Stimulated activated memory B cell treated with anti-CD40 and anti-IgM and Interleukin-4, amounts not matched to agents 10 μg/mL and 1 μg/mL and 100 μg/mL, for 72 hours (primary cell): ENCODE data around the gene FBRS.
A peak's percentile ranks its signal among the peaks of the same experiment; 100 is the strongest.
"Not testable (repeated sequence)": the region's sequence is repeated elsewhere in the genome, so short reads cannot be mapped to it uniquely, and the experiment has no call there.

Source experiments
- ATAC-seq: fragments of 150-1000 bp; cut with Tn5 transposase; 2 replicates; pipeline ENCODE4 v1.10.0; 2021
- H3K27ac Mint-ChIP-seq: one replicate; pipeline ENCODE4 v1.8.0; 2022; ENCODE audit warnings: mild to moderate bottlenecking, mixed read lengths
- H3K27me3 Mint-ChIP-seq: one replicate; pipeline ENCODE4 v1.8.0; 2022; ENCODE audit warnings: mixed read lengths
- H3K36me3 Mint-ChIP-seq: one replicate; pipeline ENCODE4 v1.8.0; 2022; ENCODE audit warnings: mixed read lengths
- H3K4me1 Mint-ChIP-seq: one replicate; pipeline ENCODE4 v1.8.0; 2022; ENCODE audit warnings: mixed read lengths
- H3K4me3 Mint-ChIP-seq: one replicate; pipeline ENCODE4 v1.8.0; 2022; ENCODE audit warnings: mild to moderate bottlenecking, moderate library complexity, mixed read lengths
- H3K9me3 Mint-ChIP-seq: one replicate; pipeline ENCODE4 v1.8.0; 2022; ENCODE audit warnings: mixed read lengths

FBRS gene

DNA sequence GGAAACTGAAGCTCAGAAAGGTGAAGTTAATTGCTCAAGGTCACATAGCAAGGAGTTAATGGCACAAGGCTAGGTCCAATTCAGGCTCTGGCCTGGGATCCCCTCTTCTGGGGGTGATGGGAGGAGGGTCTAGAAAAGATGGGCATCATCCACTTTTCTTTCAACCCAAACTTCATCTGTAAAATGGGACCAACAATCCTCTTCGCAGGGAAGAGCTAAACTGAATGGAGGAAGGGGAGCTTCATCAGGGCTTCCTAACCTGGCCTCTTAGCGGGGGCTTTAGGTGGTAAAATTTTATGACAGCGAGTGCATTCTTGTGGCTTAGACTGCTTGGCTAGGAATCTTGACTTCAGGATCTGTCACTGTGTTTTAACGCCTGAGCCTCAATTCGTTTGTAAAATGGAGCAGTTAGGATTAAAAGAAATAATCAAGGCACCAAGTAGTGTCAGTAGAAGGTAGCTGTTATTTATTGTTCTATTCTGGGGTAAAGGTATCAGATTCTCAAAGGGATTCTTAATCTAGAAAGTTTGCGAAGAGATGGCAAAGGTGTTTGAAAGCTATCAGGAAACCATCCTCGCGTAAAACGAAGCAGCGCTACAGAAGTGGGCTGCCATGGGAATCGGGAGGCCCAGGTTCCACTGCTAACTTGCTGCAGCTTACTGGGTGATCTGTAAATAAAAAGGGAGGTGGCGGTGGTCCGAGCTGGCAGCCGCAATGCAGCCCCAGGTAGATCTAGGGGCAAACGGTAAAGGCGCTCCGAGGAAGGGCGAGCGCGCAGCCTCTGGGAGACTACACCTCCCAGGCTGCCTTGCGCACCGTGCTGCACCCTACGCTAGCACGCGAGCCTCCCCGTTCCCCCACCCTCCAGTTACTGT, 39.3 kb downstream of the FBRS start:
- Mint-ChIP-seq H3K4me1 (peaks cover 38% of the 10 kb centered on the region), H3K4me3 (peak overlapping the region; percentile 93), H3K36me3 (peaks cover 23% of the 10 kb centered on the region), H3K27me3 (no peaks in the 10 kb centered on the region), H3K27ac (peak overlapping the region; percentile 99), H3K9me3 (no peaks in the 10 kb centered on the region)
- ATAC-seq = peak; percentile 96

DNA sequence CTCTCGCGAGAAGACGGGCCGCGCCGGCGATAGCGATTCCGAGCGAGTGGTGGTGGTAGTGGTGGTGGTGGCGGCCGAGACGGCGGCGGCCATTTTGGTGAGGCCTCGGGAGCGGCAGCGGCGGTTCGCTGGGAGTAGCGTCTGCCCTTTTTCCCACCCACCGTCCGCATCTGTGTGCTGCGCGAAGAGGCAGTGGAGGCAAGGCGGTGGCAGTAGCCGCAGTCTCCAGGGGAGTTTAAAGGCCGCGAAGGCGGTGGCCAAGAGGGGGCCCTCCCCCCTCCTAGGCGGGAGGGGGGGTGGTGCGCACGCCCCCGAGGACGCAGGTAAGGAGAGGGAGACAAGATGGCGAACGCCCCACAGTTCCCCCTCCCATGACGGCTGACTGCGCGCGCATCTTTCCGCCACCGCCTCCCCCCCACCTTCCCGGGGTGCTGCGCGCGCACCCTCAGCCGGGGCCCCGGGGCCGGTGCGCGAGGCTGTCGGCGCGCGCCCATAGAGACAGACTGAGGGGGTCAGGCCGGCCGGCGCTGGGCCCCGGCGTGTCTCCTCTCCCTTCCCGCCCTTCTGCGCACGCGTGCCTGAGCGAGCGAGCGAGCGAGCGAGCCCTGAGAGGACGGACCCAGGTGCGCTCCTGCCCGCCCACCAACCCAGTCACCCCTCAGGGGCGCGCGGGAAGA, 40.0 kb downstream of the FBRS start:
- H3K27ac Mint-ChIP-seq = peak overlapping the region; percentile 99
- peak; percentile 88 for ATAC-seq
- H3K27me3 Mint-ChIP-seq = no peaks in the 10 kb centered on the region
- peak overlapping the region; percentile 93 for H3K4me3 Mint-ChIP-seq
- no peaks in the 10 kb centered on the region for H3K9me3 Mint-ChIP-seq
- H3K36me3 Mint-ChIP-seq = peaks cover 31% of the 10 kb centered on the region
- peaks cover 42% of the 10 kb centered on the region for H3K4me1 Mint-ChIP-seq

DNA sequence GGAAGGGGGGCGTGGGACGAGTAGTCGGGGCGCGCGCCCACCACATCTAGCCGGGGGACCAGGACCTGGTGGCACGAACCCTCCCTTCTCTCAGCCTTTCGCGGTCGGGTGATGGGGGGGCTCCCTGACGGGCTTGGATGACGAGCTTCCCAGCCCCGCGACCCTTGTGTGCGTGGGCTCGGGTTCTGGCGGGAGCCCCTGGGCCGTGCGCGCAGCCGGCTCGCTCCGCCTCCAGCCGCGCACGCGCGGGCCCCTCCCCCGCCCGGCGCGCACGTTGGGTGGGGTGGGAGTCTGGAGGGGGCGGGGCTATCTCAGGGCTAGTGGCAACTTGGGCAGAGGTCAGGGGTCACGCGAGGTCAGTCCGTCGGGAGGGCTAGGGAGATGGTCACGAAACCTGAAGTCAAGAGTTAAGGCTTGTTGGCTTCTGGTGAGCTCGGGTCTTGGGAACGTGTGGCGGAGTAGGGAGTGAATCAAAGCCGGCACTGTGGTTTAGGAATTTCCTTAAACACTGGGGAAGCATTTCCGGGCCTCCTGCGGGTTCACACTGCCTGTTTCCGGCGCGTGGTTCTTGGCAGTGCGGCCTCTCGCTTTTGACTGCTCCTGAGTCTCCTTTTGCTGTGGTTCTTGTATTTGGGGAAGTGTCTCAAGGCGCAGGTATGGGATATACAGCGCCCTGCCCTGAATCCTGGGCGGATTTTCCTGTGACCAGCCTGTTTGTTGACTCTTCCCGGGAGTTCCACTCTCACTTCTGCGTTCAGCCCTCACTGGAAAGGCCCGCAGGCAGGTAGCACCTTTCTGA, 40.8 kb downstream of the FBRS start, which contains the start of gene SRCAP:
SRCAP (plus strand) TSS at position 356 of the 799 bp plus-strand sequence. CDS start 1,654 bp downstream, outside the sequence.
- Mint-ChIP-seq H3K4me1 (peaks cover 35% of the 10 kb centered on the region), H3K27ac (peak within 1 kb of the TSS; percentile 99), H3K27me3 (no peaks in the 10 kb centered on the region), H3K9me3 (no peaks in the 10 kb centered on the region), H3K36me3 (peaks cover 34% of the 10 kb centered on the region), H3K4me3 (peak within 1 kb of the TSS; percentile 93)
- peak; percentile 74 for ATAC-seq

DNA sequence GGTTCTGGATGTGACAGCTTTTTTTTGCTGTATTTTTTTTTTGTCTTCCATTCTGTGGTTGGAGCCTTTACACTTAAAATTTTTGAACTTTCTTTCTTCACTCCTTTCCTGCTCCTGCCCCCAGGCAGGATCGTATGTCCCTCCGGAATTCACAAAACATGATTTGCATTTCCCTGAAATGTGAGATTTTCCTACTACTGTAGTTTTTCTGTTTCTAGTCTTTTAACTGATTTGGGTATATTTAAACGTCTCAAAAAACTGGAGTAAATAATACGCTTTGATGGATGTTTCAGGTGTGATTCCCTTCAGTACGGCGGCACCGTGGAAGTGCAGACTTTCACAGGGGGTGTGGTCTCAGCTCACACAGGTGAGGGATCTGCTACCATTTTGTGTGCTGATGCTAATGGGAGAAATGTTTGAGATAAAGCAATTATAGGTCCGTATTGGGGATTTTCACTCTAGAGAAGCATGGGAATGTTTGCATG, 41.4 kb downstream of the FBRS start:
- Mint-ChIP-seq H3K9me3 (no peaks in the 10 kb centered on the region), H3K4me1 (peaks cover 35% of the 10 kb centered on the region), H3K27ac (peak overlapping the region; percentile 99), H3K27me3 (no peaks in the 10 kb centered on the region), H3K4me3 (peak overlapping the region; percentile 93), H3K36me3 (peaks cover 41% of the 10 kb centered on the region)
- ATAC-seq = no peak

DNA sequence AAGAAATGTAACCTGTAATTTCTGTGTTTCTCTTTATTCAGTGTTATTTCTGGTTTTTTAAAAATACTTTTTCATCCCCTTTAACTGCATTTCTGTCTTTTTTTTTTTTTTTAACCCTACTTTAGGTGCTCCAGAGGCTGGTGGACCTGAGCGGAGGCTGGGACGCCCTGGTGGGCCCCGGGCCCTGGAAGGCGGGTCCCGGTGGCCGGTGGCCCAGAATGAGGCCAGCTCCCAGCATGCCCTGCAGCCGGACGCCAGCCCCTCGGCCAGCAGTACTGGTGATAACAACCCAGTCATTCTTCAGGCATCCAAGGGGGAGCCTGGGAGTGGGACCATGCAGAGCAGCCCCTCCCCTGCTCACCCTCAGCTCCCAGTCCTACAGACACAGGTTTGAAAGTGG, 42.3 kb downstream of the FBRS start:
- Mint-ChIP-seq H3K27me3 (no peaks in the 10 kb centered on the region), H3K36me3 (peaks cover 41% of the 10 kb centered on the region), H3K9me3 (no peaks in the 10 kb centered on the region), H3K4me1 (peaks cover 35% of the 10 kb centered on the region), H3K27ac (no peak overlapping the region), H3K4me3 (no peak overlapping the region)
- ATAC-seq = no peak

DNA sequence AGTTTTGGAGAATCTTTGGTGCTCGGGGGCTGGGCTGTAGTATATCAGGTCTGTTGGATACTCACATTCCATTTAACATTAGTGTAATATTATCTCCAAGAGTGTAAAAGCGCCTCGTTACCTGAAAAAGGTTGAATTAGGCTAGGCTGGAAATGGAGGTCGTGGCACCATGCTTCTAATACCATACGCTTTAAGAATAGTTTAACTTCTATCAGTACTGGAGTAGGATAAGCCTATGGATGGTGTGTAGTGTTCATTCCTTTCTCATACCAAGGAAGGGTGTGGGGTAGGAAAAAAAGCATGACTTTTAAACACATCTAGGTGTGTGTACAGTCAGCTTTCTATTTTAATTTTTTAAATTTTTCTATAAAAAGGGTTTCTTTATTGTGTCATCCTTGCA, 42.7 kb downstream of the FBRS start:
- Mint-ChIP-seq H3K27ac (no peak overlapping the region), H3K9me3 (no peaks in the 10 kb centered on the region), H3K36me3 (peaks cover 41% of the 10 kb centered on the region), H3K4me3 (no peak overlapping the region), H3K4me1 (peaks cover 35% of the 10 kb centered on the region), H3K27me3 (no peaks in the 10 kb centered on the region)
- no peak for ATAC-seq

DNA sequence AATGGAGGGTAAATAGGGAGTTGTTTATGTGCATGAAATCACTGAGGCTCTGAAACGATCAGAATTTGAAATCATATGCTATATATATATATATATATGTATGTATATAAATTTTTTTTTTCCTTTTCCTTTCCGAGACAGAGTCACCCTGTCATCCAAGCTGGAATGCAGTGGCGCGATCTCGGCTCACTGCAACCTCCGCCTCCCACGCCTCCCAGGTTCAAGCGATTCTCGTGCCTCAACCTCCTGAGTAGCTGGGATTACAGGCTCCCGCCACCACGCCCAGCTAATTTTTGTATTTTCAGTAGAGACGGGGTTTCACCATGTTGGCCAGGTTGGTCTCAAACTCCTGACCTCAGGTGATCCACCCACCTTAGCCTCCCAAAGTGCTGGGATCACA, 44.8 kb downstream of the FBRS start:
- peaks cover 27% of the 10 kb centered on the region for H3K4me1 Mint-ChIP-seq
- not testable (repeated sequence) for ATAC-seq, H3K4me3 Mint-ChIP-seq, H3K27me3 Mint-ChIP-seq, H3K9me3 Mint-ChIP-seq
- peaks cover 53% of the 10 kb centered on the region for H3K36me3 Mint-ChIP-seq
- H3K27ac Mint-ChIP-seq = peak overlapping the region; percentile 61

DNA sequence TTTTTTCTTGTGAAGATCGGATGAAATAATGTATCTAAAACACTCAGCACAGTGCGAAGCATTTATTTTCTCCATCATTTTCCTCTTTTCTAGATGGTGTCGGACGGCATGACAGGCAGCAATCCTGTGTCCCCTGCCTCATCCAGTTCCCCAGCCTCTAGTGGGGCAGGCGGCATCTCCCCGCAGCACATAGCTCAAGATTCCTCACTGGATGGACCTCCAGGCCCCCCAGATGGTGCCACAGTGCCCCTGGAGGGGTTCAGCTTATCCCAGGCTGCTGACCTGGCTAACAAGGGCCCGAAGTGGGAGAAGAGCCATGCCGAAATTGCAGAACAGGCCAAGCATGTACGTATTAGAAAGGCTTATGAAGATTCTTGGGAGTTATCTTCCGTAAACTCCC, 45.7 kb downstream of the FBRS start:
- no peak for ATAC-seq
- Mint-ChIP-seq H3K27me3 (no peaks in the 10 kb centered on the region), H3K4me3 (no peak overlapping the region), H3K27ac (no peak overlapping the region), H3K9me3 (no peaks in the 10 kb centered on the region), H3K36me3 (peaks cover 53% of the 10 kb centered on the region), H3K4me1 (peaks cover 24% of the 10 kb centered on the region)

DNA sequence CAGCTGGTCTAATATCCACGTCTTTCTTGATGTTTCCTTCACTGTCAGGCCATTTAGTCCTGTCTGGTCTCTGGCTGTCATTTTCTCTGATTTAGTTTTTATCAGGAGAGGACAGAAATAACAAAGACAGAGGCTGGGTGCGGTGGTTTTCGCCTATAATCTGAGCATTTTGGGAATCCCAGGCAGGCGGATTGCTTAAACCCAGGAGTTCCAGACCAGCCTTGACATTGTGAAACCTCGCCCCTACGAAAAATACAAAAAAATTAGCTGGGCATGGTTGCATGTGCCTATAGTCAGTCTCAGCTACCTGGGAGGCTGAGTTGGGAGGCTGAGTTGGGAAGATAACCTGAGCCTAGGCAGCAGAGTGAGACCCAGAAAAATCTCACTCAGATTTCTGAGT, 47.8 kb downstream of the FBRS start:
- Mint-ChIP-seq H3K27ac (no peak overlapping the region), H3K27me3 (no peaks in the 10 kb centered on the region), H3K36me3 (peaks cover 56% of the 10 kb centered on the region), H3K4me3 (no peak overlapping the region), H3K4me1 (peaks cover 5% of the 10 kb centered on the region), H3K9me3 (no peaks in the 10 kb centered on the region)
- no peak for ATAC-seq

DNA sequence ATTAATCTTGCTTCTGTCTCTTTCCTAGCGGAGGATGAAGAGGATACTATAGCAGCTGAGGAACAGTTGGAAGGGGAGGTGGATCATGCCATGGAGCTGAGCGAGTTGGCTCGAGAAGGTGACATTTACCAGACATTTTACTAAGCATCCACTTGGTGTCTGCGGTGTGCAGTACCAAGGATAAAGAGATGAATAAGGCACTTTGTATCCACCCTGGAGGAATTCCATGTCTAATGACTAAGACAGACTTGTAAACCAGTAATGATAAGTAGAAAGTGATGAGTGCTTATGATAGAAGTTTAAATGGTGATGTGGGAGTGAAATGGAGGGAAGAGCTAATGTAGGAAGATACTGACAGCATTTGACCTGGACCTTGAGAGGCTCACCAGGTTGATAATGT, 52.7 kb downstream of the FBRS start:
- Mint-ChIP-seq H3K4me1 (peaks cover 20% of the 10 kb centered on the region), H3K9me3 (peaks cover 2% of the 10 kb centered on the region), H3K27ac (no peak overlapping the region), H3K27me3 (no peaks in the 10 kb centered on the region), H3K4me3 (no peak overlapping the region), H3K36me3 (peaks cover 72% of the 10 kb centered on the region)
- ATAC-seq = no peak

DNA sequence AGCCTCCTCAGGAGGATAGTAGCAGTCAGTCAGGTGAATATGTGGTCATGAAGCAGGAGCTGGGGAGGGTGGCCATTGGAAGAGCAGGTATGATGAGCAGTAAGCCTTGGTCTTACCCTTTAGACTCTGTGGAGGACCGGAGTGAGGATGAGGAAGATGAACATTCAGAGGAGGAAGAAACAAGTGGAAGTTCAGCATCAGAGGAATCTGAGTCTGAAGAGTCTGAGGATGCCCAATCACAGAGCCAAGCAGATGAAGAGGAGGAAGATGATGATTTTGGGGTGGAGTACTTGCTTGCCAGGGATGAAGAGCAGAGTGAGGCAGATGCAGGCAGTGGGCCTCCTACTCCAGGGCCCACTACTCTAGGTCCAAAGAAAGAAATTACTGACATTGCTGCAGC, 53.5 kb downstream of the FBRS start:
- Mint-ChIP-seq H3K27ac (no peak overlapping the region), H3K27me3 (no peaks in the 10 kb centered on the region), H3K4me1 (peaks cover 25% of the 10 kb centered on the region)

DNA sequence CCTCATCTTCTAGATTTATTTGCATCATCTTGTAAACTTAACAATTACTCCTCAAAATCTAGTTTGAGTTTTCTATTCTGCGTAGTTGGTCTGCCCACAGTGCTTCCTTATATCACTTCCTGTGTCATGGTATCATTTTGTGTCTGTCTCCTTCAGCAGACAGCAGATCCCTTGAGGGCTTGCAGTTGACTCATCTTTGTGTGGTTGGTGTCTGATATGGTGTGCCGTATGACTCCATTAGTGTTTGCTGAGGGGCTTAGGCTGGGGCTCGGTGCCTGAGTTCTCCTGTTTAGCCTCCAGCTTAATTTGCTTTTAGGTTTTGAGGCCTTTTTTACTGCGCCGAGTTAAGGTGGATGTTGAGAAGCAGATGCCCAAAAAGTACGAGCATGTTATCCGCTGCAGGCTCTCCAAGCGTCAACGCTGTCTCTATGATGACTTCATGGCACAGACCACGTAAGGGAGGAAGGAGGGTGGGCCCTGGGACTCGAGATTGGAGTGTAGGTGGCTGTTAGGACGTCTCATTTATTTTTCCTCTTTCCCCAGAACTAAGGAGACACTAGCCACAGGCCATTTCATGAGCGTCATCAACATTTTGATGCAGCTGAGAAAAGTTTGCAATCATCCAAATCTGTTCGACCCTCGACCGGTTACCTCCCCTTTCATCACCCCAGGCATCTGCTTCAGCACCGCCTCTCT, 57.7 kb downstream of the FBRS start:
- peaks cover 35% of the 10 kb centered on the region for H3K4me1 Mint-ChIP-seq
- H3K4me3 Mint-ChIP-seq = peak overlapping the region; percentile 63
- no peaks in the 10 kb centered on the region for H3K27me3 Mint-ChIP-seq
- peaks cover 67% of the 10 kb centered on the region for H3K36me3 Mint-ChIP-seq
- H3K27ac Mint-ChIP-seq = peak overlapping the region; percentile 94
- peak; percentile 100 for ATAC-seq
- H3K9me3 Mint-ChIP-seq = peaks cover 2% of the 10 kb centered on the region

More for the DNA sequence above, 53.5 kb downstream of the FBRS start:
- H3K4me3 Mint-ChIP-seq = no peak overlapping the region
- ATAC-seq = no peak
- H3K36me3 Mint-ChIP-seq = peaks cover 77% of the 10 kb centered on the region
- H3K9me3 Mint-ChIP-seq = peaks cover 2% of the 10 kb centered on the region

DNA sequence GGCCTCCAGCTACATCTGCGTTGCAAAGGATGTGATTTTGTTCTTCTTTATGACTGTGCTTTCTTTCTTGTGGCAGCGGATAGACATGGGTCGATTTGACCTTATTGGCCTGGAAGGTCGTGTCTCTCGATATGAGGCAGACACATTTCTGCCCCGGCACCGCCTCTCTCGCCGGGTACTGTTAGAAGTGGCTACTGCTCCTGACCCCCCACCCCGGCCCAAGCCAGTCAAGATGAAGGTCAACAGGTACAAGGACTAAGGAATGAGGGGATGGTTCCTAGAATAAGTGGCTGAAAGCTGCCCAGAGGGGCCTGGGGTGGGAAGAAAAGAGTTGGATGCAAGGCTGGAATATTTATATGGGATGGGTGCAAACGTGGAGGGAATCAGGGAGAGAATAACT, 61.9 kb downstream of the FBRS start:
- peaks cover 2% of the 10 kb centered on the region for H3K9me3 Mint-ChIP-seq
- H3K4me1 Mint-ChIP-seq = peaks cover 35% of the 10 kb centered on the region
- H3K27me3 Mint-ChIP-seq = no peaks in the 10 kb centered on the region
- H3K27ac Mint-ChIP-seq = peak overlapping the region; percentile 23
- peaks cover 76% of the 10 kb centered on the region for H3K36me3 Mint-ChIP-seq
- no peak for ATAC-seq
- H3K4me3 Mint-ChIP-seq = no peak overlapping the region
